GM19463 (cell line): ENCODE data around the gene S100A11.
"Not testable (repeated sequence)": the region's sequence is repeated elsewhere in the genome, so short reads cannot be mapped to it uniquely, and the experiment has no call there.

ENCODE experiments used
- ATAC-seq: cut with Tn5 transposase; IDR thresholded peaks from one replicate; pipeline ENCODE4 v1.9.1; 2021; ENCODE audit warnings: mild to moderate bottlenecking, moderate library complexity; ENCODE audit not compliant: unreplicated experiment

Gene S100A11

GRCh38 chr1:152036267-152037216 is at the start of gene S100A11:
Gene S100A11 (minus strand): TSS chr1:152037004. CDS start chr1:152036915, 89 bp downstream.
- ATAC-seq = peak; percentile 75

GRCh38 chr1:152084853-152085252 is 48.0 kb upstream of the S100A11 start:
- no peak for ATAC-seq

- not testable (repeated sequence) for ATAC-seq
Measured at GRCh38 chr1:152081026-152081425, 44.2 kb upstream of the S100A11 start.

- ATAC-seq = not testable (repeated sequence)
Measured at GRCh38 chr1:152080494-152080893, 43.7 kb upstream of the S100A11 start.

- ATAC-seq = no peak
Measured at GRCh38 chr1:152078831-152079441, 42.1 kb upstream of the S100A11 start.

GRCh38 chr1:152072311-152072710 is 35.5 kb upstream of the S100A11 start:
- no peak for ATAC-seq

- no peak for ATAC-seq
Measured at GRCh38 chr1:152071123-152071522, 34.3 kb upstream of the S100A11 start.

GRCh38 chr1:152067929-152068328 is 31.1 kb upstream of the S100A11 start:
- no peak for ATAC-seq

- ATAC-seq = no peak
Measured at GRCh38 chr1:152067150-152067549, 30.3 kb upstream of the S100A11 start.

GRCh38 chr1:152061952-152062351 is 25.1 kb upstream of the S100A11 start:
- ATAC-seq = no peak

- ATAC-seq = no peak
Measured at GRCh38 chr1:152053375-152053774, 16.6 kb upstream of the S100A11 start.

- no peak for ATAC-seq
Measured at GRCh38 chr1:152052606-152053005, 15.8 kb upstream of the S100A11 start.

- ATAC-seq = no peak
Measured at GRCh38 chr1:152050886-152051675, 14.3 kb upstream of the S100A11 start.

- no peak for ATAC-seq
Measured at GRCh38 chr1:152049291-152050083, 12.7 kb upstream of the S100A11 start.

GRCh38 chr1:152048416-152049009 is 11.7 kb upstream of the S100A11 start:
- peak; percentile 24 for ATAC-seq

GRCh38 chr1:152047730-152048415 is 11.1 kb upstream of the S100A11 start:
- peak; percentile 89 for ATAC-seq

- ATAC-seq = no peak
Measured at GRCh38 chr1:152047413-152047729, 10.6 kb upstream of the S100A11 start.

GRCh38 chr1:152044386-152044785 is 7.6 kb upstream of the S100A11 start:
- no peak for ATAC-seq

- no peak for ATAC-seq
Measured at GRCh38 chr1:152043870-152044269, 7.1 kb upstream of the S100A11 start.

GRCh38 chr1:152042030-152042429 is 5.2 kb upstream of the S100A11 start:
- ATAC-seq = no peak
